Liver (tissue), 9 donors: ENCODE data around the gene CFAP74. TPM values are rescaled to one million over a fixed set of nuclear protein-coding genes. Genes with fewer than 3 reads are reported as not detected.

ENCODE experiments used
- DNase-seq: peaks from one replicate; pipeline ENCODE4 v3.0.0-alpha.2; 2017; ENCODE audit warnings: low spot score
- H3K27ac ChIP-seq, 2 donors: one replicate each; pipeline ENCODE4 v1.7.0; 2013; ENCODE audit warnings: inconsistent platforms in 2 of 2, low read length in 2 of 2, control low read depth in 1 of 2, low read depth in 1 of 2, mild to moderate bottlenecking in 1 of 2
- H3K27me3 ChIP-seq, 4 donors: one replicate each; pipeline versions ENCODE4 v1.6.1 to v1.7.0; 2013; ENCODE audit warnings: low read length in 3 of 4, inconsistent platforms in 1 of 4, mild to moderate bottlenecking in 1 of 4, moderate library complexity in 1 of 4; ENCODE audit not compliant: control insufficient read depth in 4 of 4, insufficient read depth in 4 of 4
- H3K36me3 ChIP-seq, 4 donors: one replicate each; pipeline versions ENCODE4 v1.6.1 to v1.7.0; 2013; ENCODE audit warnings: low read length in 3 of 4, mild to moderate bottlenecking in 3 of 4, low read depth in 1 of 4, moderate library complexity in 1 of 4; ENCODE audit not compliant: control insufficient read depth in 4 of 4, insufficient read depth in 3 of 4
- H3K4me1 ChIP-seq, 4 donors: one replicate each; pipeline versions ENCODE4 v1.6.1 to v1.7.0; 2013; ENCODE audit warnings: low read length in 3 of 4, mild to moderate bottlenecking in 3 of 4, moderate library complexity in 1 of 4; ENCODE audit not compliant: control insufficient read depth in 4 of 4, insufficient read depth in 4 of 4
- H3K4me3 ChIP-seq, 3 donors: one replicate each; pipeline versions ENCODE4 v1.6.1 to v1.7.0; 2013; ENCODE audit warnings: low read length in 3 of 3, control low read depth in 1 of 3, low read depth in 1 of 3, mild to moderate bottlenecking in 1 of 3
- H3K9ac ChIP-seq, 2 donors: one replicate each; pipeline ENCODE4 v1.7.0; 2013; ENCODE audit warnings: low read length in 2 of 2, mild to moderate bottlenecking in 2 of 2, moderate library complexity in 2 of 2, control low read depth in 1 of 2, low read depth in 1 of 2
- H3K9me3 ChIP-seq, 4 donors: one replicate each; pipeline versions ENCODE4 v1.6.1 to v1.7.0; 2013; ENCODE audit warnings: low read length in 3 of 4; ENCODE audit not compliant: control insufficient read depth in 4 of 4
- FOXA2 ChIP-seq: IDR thresholded peaks from 2 replicates; pipeline ENCODE4 v1.6.1; 2016; ENCODE audit warnings: antibody characterized with exemption
- GABPA ChIP-seq, 2 donors: IDR thresholded peaks in 1 of 2; conservative IDR thresholded peaks in 1 of 2; 2 replicates each; pipeline ENCODE4 v1.6.1; 2016; ENCODE audit warnings: antibody characterized with exemption in 2 of 2, mild to moderate bottlenecking in 1 of 2, moderate library complexity in 1 of 2
- HNF4A ChIP-seq, 2 donors: conservative IDR thresholded peaks; 2 replicates each; pipeline ENCODE4 v1.6.1; 2016; ENCODE audit warnings: antibody characterized with exemption in 2 of 2, mild to moderate bottlenecking in 2 of 2
- HNF4G ChIP-seq: IDR thresholded peaks from 2 replicates; pipeline ENCODE4 v1.6.1; 2016; ENCODE audit warnings: antibody characterized with exemption
- JUND ChIP-seq, 2 donors: IDR thresholded peaks; 2 replicates each; pipeline ENCODE4 v1.6.1; 2016; ENCODE audit warnings: antibody characterized with exemption in 2 of 2
- MAX ChIP-seq: IDR thresholded peaks from 2 replicates; pipeline ENCODE4 v1.6.1; 2016; ENCODE audit warnings: antibody characterized with exemption
- NR2F2 ChIP-seq: IDR thresholded peaks from 2 replicates; pipeline ENCODE4 v1.6.1; 2016; ENCODE audit warnings: antibody characterized with exemption
- REST ChIP-seq: IDR thresholded peaks from 2 replicates; pipeline ENCODE4 v1.6.1; 2016; ENCODE audit warnings: antibody characterized with exemption, mild to moderate bottlenecking
- RXRA ChIP-seq, 2 donors: IDR thresholded peaks; 2 replicates each; pipeline ENCODE4 v1.6.1; 2017 to 2018; ENCODE audit warnings: antibody characterized with exemption in 2 of 2, mild to moderate bottlenecking in 1 of 2
- YY1 ChIP-seq: IDR thresholded peaks from 2 replicates; pipeline ENCODE4 v1.6.1; 2016; ENCODE audit warnings: antibody characterized with exemption, mild to moderate bottlenecking
- WGBS: extraction: QIAGEN DNeasy Blood & Tissue Kit; methylation state at CpG from one replicate; pipeline ENCODE4 v1.1.7; 2013; 5-methylcytosine and 5-hydroxymethylcytosine counted together
- polyA plus RNA-seq, 2 donors: library from polyadenylated mRNA; stranded (reverse) in 1 of 2; unstranded in 1 of 2; fragments of 200-250 nt in 1 of 2; fragments of >200 nt in 1 of 2; fragmentation: Nextera tagmentation in 1 of 2; extraction: Ambion mirVana in 1 of 2; gene quantifications; one replicate each; pipeline versions ENCODE4 v1.2.1 to v1.2.3, GENCODE V29; 2013 to 2015
- total RNA-seq, 2 donors: library from RNA; depleted of rRNA; stranded (reverse); fragments of >200 nt; gene quantifications; one replicate each; pipeline ENCODE4 v1.2.3, GENCODE V29; 2014
- TF ChIP-seq, protein P1 (sequence below): fragments of 150-350 bp; IDR thresholded peaks from 2 replicates; pipeline ENCODE4 v1.5.1; 2017; ENCODE audit warnings: improper control_type of control experiment, low read depth, low read length; ENCODE audit not compliant: missing input control
- TF ChIP-seq, protein P2 (sequence below): IDR thresholded peaks from 2 replicates; pipeline ENCODE4 v1.6.1; 2016; ENCODE audit warnings: antibody characterized with exemption
- donor health status: healthy.
- donor health status: healthy.
- donor health status: healthy.
- donor health status: healthy.
- donor health status: healthy.

CFAP74 gene
- total and polyA plus RNA-seq, 4 donors = under 0.01 to 0.31 TPM; not detected in 2

DNA sequence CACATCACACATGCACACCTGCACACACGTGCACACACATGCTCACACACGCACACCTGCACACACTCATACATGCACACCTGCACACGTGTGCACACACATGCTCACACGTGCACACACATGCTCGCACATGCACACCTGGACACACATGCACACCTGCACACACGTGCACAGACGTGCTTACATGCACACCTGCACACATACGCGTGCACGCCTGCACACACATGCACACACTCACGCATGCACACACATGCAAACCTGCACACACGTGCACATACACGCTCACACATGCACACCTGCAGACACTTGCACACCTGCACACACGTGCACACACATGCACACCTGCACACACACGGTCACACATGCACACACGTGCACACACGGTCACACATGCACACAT, 32.6 kb downstream of the CFAP74 start:
- Histone ChIP-seq H3K9ac (no peak overlapping the region), H3K9me3 (no peaks in the 10 kb centered on the region), H3K36me3 (no peaks in the 10 kb centered on the region), H3K27ac (no peak overlapping the region), H3K27me3 (peaks cover 0 to 2% (median 0%) of the 10 kb centered on the region in 4 donors), H3K4me1 (no peaks in the 10 kb centered on the region), H3K4me3 (no peak overlapping the region)
- 96% methylated on average over 17 of the region's 17 CpGs for WGBS
- no peak for TF ChIP-seq HNF4G
- no peak for TF ChIP-seq HNF4A (conservative IDR thresholded peaks at IDR 0.05)
- TF ChIP-seq GABPA (IDR thresholded peaks at IDR 0.05 in 1 of 2, conservative IDR thresholded peaks at IDR 0.05 in 1 of 2) = no peak
- DNase-seq = no peak

DNA sequence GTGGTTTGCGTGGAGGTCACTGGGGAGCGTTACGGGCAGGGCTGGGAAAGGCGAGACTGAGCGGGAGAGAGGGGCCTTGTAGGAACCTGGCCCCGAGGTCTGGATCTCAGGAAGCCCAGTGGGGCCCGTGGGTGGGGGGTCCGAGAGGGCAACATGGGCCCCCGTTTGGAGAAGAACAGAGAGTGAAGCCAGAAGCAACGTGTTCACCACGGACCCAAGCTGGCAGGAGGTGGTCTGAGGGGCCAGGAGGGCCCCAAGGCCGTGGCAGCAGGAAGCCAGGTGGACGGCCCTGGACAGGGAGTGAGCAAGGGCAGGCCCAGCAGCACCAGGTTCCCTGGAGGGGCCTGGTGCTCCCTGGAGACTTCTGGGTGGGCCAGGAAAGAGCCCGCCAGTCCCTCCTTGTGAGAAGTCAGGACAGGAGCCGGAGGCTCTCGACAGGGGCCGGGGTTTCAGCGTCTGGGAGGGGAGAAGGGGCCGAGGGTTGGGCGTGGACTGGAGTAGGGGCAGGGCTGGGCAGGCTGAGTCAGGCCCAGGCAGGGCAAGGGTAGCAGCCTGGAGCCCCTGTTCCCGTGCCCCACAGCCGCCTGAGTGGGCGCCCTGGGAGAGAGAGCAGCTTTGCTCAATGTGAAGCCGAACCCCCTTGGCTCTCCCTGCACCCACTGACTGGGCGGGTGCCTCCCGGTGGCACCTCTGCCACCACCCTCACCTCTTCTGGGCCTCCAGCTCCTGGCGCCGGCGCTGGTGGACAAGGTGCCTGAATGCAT, 33.5 kb downstream of the CFAP74 start:
- H3K4me1 ChIP-seq = no peaks in the 10 kb centered on the region
- H3K9me3 ChIP-seq = no peaks in the 10 kb centered on the region
- no peak for TF ChIP-seq NR2F2
- TF ChIP-seq RXRA (IDR thresholded peaks at IDR 0.05) = no peak
- TF ChIP-seq, protein P1, sequence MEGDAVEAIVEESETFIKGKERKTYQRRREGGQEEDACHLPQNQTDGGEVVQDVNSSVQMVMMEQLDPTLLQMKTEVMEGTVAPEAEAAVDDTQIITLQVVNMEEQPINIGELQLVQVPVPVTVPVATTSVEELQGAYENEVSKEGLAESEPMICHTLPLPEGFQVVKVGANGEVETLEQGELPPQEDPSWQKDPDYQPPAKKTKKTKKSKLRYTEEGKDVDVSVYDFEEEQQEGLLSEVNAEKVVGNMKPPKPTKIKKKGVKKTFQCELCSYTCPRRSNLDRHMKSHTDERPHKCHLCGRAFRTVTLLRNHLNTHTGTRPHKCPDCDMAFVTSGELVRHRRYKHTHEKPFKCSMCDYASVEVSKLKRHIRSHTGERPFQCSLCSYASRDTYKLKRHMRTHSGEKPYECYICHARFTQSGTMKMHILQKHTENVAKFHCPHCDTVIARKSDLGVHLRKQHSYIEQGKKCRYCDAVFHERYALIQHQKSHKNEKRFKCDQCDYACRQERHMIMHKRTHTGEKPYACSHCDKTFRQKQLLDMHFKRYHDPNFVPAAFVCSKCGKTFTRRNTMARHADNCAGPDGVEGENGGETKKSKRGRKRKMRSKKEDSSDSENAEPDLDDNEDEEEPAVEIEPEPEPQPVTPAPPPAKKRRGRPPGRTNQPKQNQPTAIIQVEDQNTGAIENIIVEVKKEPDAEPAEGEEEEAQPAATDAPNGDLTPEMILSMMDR = no peak
- WGBS = 86% methylated on average over 29 of the region's 29 CpGs
- peaks cover 0 to 2% (median 0%) of the 10 kb centered on the region in 4 donors for H3K27me3 ChIP-seq
- H3K36me3 ChIP-seq = no peaks in the 10 kb centered on the region
- no peak overlapping the region for H3K27ac ChIP-seq
- DNase-seq = no peak
- no peak overlapping the region for H3K4me3 ChIP-seq
- H3K9ac ChIP-seq = no peak overlapping the region

DNA sequence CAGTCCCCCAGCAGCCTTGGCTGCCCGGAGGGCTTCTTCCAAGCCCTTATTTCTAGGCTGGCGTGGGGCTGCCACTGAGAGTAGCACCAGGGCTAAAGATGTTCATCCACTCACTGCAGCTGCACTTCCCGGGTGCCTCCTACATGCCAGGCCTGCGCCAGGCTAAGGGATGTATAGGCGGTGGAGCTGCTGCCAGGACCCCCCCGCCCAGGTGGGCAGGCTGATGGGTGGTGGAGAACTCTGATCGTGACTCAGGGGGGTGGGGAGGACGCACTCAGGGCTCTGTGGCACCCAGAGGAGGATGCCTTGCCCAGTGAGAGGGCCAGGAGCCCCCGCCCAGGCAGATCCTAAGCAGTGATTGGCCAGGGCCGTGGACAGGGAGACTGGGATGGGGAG, 34.1 kb downstream of the CFAP74 start:
- Histone ChIP-seq H3K27ac (no peak overlapping the region), H3K4me3 (no peak overlapping the region), H3K36me3 (no peaks in the 10 kb centered on the region), H3K9me3 (no peaks in the 10 kb centered on the region), H3K9ac (no peak overlapping the region), H3K27me3 (peaks cover 0 to 2% (median 0%) of the 10 kb centered on the region in 4 donors), H3K4me1 (no peaks in the 10 kb centered on the region)
- TF ChIP-seq, protein P2, sequence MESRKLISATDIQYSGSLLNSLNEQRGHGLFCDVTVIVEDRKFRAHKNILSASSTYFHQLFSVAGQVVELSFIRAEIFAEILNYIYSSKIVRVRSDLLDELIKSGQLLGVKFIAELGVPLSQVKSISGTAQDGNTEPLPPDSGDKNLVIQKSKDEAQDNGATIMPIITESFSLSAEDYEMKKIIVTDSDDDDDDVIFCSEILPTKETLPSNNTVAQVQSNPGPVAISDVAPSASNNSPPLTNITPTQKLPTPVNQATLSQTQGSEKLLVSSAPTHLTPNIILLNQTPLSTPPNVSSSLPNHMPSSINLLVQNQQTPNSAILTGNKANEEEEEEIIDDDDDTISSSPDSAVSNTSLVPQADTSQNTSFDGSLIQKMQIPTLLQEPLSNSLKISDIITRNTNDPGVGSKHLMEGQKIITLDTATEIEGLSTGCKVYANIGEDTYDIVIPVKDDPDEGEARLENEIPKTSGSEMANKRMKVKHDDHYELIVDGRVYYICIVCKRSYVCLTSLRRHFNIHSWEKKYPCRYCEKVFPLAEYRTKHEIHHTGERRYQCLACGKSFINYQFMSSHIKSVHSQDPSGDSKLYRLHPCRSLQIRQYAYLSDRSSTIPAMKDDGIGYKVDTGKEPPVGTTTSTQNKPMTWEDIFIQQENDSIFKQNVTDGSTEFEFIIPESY = no peak
- no peak for TF ChIP-seq NR2F2
- no peak for TF ChIP-seq YY1
- TF ChIP-seq FOXA2 = no peak
- TF ChIP-seq JUND (IDR thresholded peaks at IDR 0.05) = no peak
- TF ChIP-seq REST = no peak
- no peak for TF ChIP-seq GABPA (IDR thresholded peaks at IDR 0.05 in 1 of 2, conservative IDR thresholded peaks at IDR 0.05 in 1 of 2)
- no peak for TF ChIP-seq MAX
- 84% methylated on average over 10 of the region's 10 CpGs for WGBS
- no peak for DNase-seq
